ENCODE data around the gene PRKCB.

The PRKCB gene

GRCh38 chr16:23836404-23837311 lies 875 bp downstream of the PRKCB start:
- no peak for DNase-seq

- DNase-seq, result no peak
Measured at GRCh38 chr16:23837553-23838308, 1.9 kb downstream of the PRKCB start.

GRCh38 chr16:23838485-23839142 lies 2.8 kb downstream of the PRKCB start:
- DNase-seq, result no peak

- DNase-seq, result no peak
Measured at GRCh38 chr16:23840310-23840709, 4.5 kb downstream of the PRKCB start.

GRCh38 chr16:23842137-23842600 lies 6.4 kb downstream of the PRKCB start:
- DNase-seq, result no peak

GRCh38 chr16:23843143-23843542 lies 7.4 kb downstream of the PRKCB start:
- no peak for DNase-seq

GRCh38 chr16:23847251-23847650 lies 11.5 kb downstream of the PRKCB start:
- DNase-seq, result no peak

GRCh38 chr16:23847948-23848347 lies 12.2 kb downstream of the PRKCB start:
- DNase-seq, result no peak

- DNase-seq, result no peak
Measured at GRCh38 chr16:23848958-23849357, 13.2 kb downstream of the PRKCB start.

GRCh38 chr16:23852794-23853562 lies 17.2 kb downstream of the PRKCB start:
- no peak for DNase-seq

GRCh38 chr16:23855010-23855409 lies 19.2 kb downstream of the PRKCB start:
- DNase-seq, result no peak

GRCh38 chr16:23856251-23856709 lies 20.5 kb downstream of the PRKCB start:
- DNase-seq, result no peak

- no peak for DNase-seq
Measured at GRCh38 chr16:23857256-23857880, 21.6 kb downstream of the PRKCB start.

- DNase-seq, result no peak
Measured at GRCh38 chr16:23857881-23858269, 22.1 kb downstream of the PRKCB start.

GRCh38 chr16:23858542-23858941 lies 22.8 kb downstream of the PRKCB start:
- no peak for DNase-seq

GRCh38 chr16:23859713-23860269 lies 24.0 kb downstream of the PRKCB start:
- no peak for DNase-seq

- no peak for DNase-seq
Measured at GRCh38 chr16:23861874-23862273, 26.1 kb downstream of the PRKCB start.

- DNase-seq, result no peak
Measured at GRCh38 chr16:23862556-23862955, 26.8 kb downstream of the PRKCB start.

GRCh38 chr16:23863511-23864422 lies 28.0 kb downstream of the PRKCB start:
- no peak for DNase-seq

GRCh38 chr16:23865853-23866252 lies 30.1 kb downstream of the PRKCB start:
- DNase-seq, result no peak

- no peak for DNase-seq
Measured at GRCh38 chr16:23866621-23867020, 30.8 kb downstream of the PRKCB start.
